HG03108 (cell line): ENCODE data around the gene TPP1.

Experiments
- ATAC-seq: cut with Tn5 transposase; IDR thresholded peaks from one replicate; pipeline ENCODE4 v1.9.1; 2021; ENCODE audit warnings: moderate library complexity; ENCODE audit not compliant: unreplicated experiment

Gene TPP1

GRCh38 chr11:6566704-6567370 lies 52.4 kb downstream of the TPP1 start:
- ATAC-seq: no peak

DNA sequence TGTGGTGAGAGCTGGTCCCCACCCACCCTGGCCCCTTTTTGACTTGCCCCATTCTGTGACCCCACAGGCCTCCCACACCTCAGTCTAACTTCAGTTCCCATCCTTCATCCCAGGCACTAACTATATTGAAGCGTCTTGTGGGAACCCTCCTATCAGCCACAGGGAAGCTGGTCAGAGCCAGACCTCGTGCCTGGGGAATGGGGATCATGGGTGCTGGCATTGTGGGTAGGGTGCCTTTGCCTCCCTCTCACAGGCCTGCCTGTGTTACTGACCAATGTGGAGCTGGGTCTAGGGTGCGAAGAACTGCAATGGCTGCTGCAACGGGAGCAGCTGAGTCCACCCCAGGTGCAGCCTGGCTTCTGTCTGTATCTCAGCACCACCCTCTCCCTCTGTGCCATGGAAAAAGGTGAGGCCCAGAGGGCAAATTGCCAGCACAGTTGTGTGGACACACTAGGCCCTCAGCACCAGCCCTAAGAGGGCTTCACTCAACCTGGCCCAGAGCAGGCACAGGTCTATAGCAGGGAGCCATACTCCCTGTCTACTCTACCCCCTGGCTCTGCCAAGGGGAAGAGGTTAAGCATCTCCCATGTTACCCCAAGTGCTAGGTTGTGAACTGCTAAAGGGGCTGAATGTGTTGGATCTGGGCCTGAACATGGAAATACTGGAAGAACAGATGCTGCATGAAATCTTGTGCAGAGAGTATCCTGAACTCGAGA lies 53.1 kb downstream of the TPP1 start:
- no peak for ATAC-seq

DNA sequence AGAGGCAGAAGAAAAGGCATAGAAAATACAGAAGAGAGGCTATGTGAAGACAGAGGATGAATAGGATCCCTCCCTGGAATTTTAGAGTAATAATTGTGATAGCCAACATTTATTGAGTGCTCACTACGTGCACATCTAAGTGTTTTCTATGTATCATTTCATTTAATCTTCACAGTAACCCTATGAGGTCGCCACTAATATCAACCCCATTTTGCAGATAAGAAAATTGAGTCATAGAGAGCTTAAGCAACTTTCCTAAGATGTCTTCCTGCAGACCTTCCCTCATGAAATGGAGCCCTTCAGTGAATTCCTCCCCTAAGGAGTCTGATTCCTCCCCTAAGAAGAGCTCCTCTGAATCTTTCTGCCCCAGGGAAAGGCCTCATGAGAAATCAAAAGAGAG lies 53.9 kb downstream of the TPP1 start:
- no peak for ATAC-seq

DNA sequence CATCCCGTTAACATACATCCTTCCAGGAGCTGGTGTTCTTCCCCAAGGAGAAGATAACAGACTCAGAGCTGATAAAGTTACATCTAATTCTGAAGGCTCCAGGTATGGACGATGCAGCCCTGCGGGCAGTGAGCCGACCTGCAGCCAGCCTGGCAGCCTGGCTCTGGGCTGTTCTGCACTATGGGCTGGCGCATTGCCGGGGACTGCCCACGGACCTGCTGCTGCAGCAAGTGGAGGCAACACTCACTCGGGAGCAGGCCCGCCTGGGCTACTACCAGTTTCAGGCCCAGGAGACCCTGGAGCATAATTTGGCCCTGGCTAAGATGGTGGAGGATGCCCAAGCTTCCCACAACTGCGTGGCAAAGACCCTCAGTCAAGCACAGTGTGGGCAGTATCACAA lies 55.6 kb downstream of the TPP1 start:
- ATAC-seq: no peak

DNA sequence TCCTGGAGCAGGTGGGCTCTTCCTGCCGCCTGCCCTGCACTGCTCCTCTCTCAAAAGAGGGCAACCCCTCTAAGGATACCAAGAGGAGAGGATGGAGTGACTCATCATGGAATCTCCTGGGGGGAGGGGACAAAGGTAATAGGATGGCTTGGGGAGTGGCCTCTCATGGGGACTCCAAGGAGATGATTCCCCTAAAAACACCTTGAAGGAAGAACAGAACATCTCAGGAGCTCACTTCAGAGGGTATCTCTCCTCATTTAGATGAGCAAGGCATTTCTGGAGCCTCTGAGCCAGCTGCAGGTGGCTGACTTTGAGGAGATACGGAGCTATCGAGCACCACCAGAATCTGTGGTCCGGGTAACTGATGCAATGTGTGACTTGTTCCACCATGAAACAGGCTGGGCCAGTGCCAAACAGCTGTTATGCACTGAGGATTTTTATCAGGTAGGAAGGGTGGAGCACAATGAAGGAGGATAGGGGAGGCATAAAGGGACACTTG lies 56.1 kb downstream of the TPP1 start:
- ATAC-seq: no peak
